Glomerular endothelial cell (primary cell): ENCODE data around the gene CSNK1A1. TPM values are rescaled to one million over a fixed set of nuclear protein-coding genes. Genes with fewer than 3 reads are reported as not detected.

Experiments
- DNase-seq: peaks from one replicate; pipeline ENCODE4 v3.0.0-alpha.2; 2011; ENCODE audit warnings: low read depth, low spot score; ENCODE audit errors: extremely low read depth
- total RNA-seq: library from RNA; depleted of rRNA; stranded (reverse); fragments of >200 nt; gene quantifications from 2 replicates; pipeline ENCODE4 v1.2.3, GENCODE V29; 2015

The CSNK1A1 gene
- total RNA-seq, 1 donor from 2014 or later, result 240 TPM

DNA sequence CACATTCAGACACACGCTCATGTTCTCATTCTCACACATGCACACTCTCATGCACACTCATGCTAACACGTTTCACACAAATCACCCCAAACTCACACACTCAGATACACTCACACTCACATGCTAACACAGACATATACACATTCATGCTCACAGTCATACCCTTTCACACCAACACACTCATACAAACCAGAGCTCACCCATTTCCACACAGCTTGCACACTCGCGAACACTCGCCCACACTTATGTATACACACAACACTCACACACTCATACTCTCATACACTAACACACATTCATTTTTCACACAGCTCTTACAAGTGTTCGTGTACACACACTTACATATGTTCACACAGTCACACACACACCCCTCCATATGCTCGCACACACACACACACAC, 108.0 kb downstream of the CSNK1A1 start:
- DNase-seq, result no peak

GRCh38 chr5:149442563-149443182, 108.6 kb downstream of the CSNK1A1 start:
- DNase-seq, result no peak

Other genes with a start within 250 kb of the CSNK1A1 start
- 16.6 and 51.3 TPM in 2 replicates for gene GRPEL2, start 205.9 kb downstream of the CSNK1A1 start, total RNA-seq
- 18.7 and 19.0 TPM in 2 replicates for gene PCYOX1L, start 193.4 kb downstream of the CSNK1A1 start, total RNA-seq
- gene IL17B, start 172.1 kb downstream of the CSNK1A1 start, total RNA-seq, result not detected in 2 replicates
- 4.6 and 8.5 TPM in 2 replicates for gene ARHGEF37, start 30.1 kb upstream of the CSNK1A1 start, total RNA-seq
- gene PPARGC1B, start 178.9 kb upstream of the CSNK1A1 start, total RNA-seq, result 2.5 and 3.5 TPM in 2 replicates